GM21737 (cell line): ENCODE results near the gene KLRF2.

Source experiments
- ATAC-seq: cut with Tn5 transposase; IDR thresholded peaks from one replicate; pipeline ENCODE4 v1.9.1; 2021; ENCODE audit warnings: mild to moderate bottlenecking, moderate library complexity; ENCODE audit not compliant: unreplicated experiment

The KLRF2 gene

GRCh38 chr12:9933958-9934357, 52.7 kb downstream of the KLRF2 start:
- no peak for ATAC-seq

- no peak for ATAC-seq
Measured at GRCh38 chr12:9935026-9935425, 53.7 kb downstream of the KLRF2 start.

- ATAC-seq, result no peak
Measured at GRCh38 chr12:9936591-9936990, 55.3 kb downstream of the KLRF2 start.

- no peak for ATAC-seq
Measured at GRCh38 chr12:9940375-9940774, 59.1 kb downstream of the KLRF2 start.

GRCh38 chr12:9941838-9942237, 60.5 kb downstream of the KLRF2 start:
- ATAC-seq, result no peak

- ATAC-seq, result no peak
Measured at GRCh38 chr12:9943240-9943639, 62.0 kb downstream of the KLRF2 start.

GRCh38 chr12:9944391-9944790, 63.1 kb downstream of the KLRF2 start:
- ATAC-seq, result no peak
